GM19025 (cell line): Measurements from ENCODE around the gene PTBP3.
A peak's percentile ranks its signal among the peaks of the same experiment; 100 is the strongest.
"Not testable (repeated sequence)": the region's sequence is repeated elsewhere in the genome, so short reads cannot be mapped to it uniquely, and the experiment has no call there.

ENCODE experiments used
- ATAC-seq: cut with Tn5 transposase; IDR thresholded peaks from one replicate; pipeline ENCODE4 v1.9.1; 2021; ENCODE audit warnings: mild to moderate bottlenecking, low read depth, moderate library complexity; ENCODE audit not compliant: unreplicated experiment

Gene PTBP3

DNA sequence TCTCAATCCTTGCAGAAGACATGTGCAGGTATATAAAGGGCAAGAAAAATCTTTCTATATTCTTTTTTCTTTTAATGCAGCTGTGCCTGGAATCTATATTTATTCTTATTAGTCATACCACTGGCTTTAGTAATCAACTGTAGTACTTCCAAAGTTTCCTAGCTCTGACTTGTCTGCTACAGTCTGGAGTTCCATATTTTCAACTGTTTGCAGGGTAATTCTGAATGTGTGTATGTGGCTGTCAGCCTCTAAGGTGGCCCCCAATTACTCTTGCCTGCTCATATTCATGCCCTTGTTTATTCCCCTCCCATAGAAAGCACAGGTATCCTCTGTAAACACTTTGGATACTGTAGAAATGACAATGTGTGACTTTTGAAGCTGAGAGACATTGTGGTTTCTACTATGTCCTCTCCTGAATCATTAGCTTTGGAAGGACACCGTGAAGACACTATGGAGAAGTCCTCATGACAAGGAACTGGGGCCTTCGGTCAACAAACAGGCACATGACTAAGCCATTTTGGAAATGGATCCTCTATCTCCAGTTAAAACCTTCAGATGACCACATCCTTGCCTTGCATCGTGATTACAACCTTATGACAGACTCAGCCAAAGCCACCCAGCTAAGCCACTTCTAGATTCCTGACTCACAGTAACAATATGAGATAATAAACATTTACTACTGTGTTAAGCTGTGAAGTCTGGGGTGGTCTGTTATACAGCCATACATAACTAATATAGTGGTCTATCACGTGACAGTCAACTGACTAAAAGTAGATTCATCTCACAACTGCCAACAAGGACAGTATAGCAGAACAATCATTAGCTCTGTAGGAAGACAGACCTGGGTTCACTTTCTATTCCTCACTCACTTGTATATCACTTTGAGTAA, 108.8 kb downstream of the PTBP3 start:
- ATAC-seq: peak; percentile 68

GRCh38 chr9:112218908-112219307, 114.5 kb downstream of the PTBP3 start:
- ATAC-seq: peak; percentile 99

DNA sequence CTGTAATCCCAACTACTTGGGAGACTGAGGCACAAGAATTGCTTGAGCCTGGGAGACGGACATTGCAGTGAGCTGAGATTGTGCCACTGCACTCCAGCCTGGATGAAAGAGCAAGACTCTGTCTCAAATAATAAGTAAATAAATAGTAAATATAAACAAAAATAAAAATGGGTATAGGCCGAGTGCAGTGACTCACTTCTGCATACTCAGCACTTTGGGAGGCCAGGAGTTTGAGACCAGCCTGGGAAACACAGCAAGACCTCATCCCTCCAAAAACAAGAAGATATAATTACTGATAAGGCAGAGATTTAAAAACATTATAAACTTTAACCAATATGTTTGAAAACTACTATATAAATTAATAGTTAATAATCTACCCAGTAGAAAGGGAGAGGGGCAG, 120.5 kb downstream of the PTBP3 start:
- ATAC-seq: no peak

DNA sequence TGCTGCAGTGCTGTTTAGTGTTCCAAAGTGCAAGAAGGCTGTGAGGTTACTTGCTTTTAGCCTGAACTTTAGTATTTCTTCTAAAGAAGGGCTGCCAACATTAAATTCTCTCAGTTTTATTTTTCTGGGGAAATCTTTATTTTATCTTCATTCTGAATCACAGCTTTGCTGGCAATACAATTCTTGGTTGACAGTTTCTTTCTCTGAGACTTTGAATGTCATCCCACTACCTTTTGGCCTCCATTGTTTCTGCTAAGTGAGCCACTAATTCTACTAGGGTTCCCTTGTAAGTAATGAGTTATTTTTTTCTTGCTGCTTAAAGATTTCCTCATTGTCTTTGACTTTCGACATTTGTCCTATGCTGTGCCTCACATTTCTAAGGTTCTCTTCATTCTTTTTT, 126.0 kb downstream of the PTBP3 start:
- ATAC-seq: no peak

DNA sequence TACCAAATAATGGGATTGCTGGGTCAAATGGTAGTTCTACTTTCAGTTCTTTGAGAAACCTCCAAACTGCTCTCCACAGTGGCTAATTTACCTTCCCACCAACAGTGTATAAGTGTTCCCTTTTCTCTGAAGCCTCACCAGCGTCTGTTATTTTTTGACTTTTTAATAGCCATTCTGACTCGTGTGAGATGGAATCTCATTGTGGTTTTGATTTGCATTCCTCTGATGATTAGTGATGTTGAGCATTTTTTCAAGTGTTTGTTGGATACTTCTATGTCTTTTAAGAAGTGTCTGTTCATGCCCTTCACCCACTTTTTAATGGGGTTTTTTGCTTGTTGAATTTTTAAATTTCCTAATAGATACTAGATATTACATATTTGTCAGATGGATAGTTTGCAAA, 129.9 kb downstream of the PTBP3 start:
- ATAC-seq: no peak

- no peak for ATAC-seq
Measured at GRCh38 chr9:112200711-112201110, 132.7 kb downstream of the PTBP3 start.

DNA sequence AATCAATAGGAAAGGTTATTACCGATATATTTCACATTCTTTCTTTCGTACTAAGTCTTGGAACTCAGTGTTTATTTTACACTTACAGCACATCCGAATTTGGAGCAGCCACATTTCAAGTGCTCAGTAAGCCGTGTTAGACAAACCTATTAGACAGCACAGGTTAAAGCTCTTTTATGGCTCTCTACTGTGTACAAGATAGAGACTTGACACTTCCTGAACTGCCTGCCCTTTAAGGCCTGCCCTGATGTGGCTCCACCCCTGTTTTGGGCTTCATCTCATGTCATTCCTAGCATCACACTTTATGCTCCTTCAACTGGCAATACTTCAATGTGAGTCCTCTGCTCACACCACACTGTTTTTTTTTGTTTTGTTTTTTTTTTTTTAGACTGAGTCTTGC, 134.8 kb downstream of the PTBP3 start:
- no peak for ATAC-seq

GRCh38 chr9:112194969-112195431, 138.4 kb downstream of the PTBP3 start:
- no peak for ATAC-seq

- ATAC-seq: no peak
Measured at GRCh38 chr9:112193572-112194288, 139.7 kb downstream of the PTBP3 start.

DNA sequence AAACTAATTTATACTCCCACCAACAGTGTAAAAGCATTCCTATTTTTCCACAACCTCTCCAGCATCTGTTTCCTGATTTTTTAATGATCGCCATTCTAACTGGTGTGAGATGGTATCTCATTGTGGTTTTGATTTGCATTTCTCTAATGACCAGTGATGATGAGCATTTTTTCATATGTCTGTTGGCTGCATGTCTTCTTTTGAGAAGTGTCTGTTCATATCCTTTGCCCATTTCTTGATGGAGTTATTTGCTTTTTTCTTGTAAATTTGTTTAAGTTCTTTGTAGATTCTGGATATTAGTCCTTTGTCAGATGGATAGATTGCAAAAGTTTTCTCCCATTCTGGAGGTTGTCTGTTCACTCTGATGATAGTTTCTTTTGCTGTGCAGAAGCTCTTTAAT, 143.1 kb downstream of the PTBP3 start:
- not testable (repeated sequence) for ATAC-seq

- no peak for ATAC-seq
Measured at GRCh38 chr9:112188884-112189283, 144.5 kb downstream of the PTBP3 start.

- no peak for ATAC-seq
Measured at GRCh38 chr9:112187404-112187803, 146.0 kb downstream of the PTBP3 start.

DNA sequence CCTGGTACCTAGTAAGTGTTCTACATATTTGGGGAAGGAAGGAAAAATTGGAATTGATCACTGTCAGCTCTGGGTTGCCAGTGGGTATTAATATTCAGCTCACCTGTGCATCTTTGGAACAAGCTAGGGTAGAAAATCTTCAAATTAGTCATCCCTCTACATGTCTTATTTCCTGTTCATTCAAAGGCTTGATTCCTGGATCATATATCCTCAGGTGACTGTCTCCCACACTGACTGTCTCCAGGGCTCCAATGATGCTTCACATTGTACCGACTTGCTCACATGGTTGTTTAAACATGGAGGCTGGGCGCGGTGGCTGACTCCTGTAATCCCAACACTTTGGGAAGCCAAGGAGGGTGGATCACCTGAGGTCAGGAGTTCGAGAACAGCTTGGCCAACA, 146.7 kb downstream of the PTBP3 start:
- no peak for ATAC-seq

- no peak for ATAC-seq
Measured at GRCh38 chr9:112184946-112185345, 148.5 kb downstream of the PTBP3 start.

- ATAC-seq: no peak
Measured at GRCh38 chr9:112184221-112184620, 149.2 kb downstream of the PTBP3 start.

- ATAC-seq: no peak
Measured at GRCh38 chr9:112180387-112180881, 153.0 kb downstream of the PTBP3 start.

DNA sequence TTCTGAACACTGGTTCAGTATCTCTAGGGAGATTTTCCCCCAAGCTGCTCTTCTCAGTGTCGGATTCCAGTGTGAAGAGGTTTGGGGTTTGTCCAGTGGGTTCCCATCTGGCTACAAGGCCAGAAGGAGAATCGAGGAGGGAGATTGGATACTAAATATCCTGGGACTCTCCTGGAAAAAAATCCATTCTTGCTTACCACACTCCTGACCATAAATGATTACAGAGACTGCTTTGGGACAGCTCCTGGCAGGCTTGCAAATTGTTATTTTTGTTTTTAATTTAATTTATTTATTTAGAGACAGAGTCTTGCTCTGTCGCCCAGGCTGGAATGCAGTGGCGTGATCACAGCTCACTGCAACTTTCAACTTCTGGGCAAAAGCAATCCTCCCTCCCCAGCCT, 153.6 kb downstream of the PTBP3 start:
- ATAC-seq: no peak

DNA sequence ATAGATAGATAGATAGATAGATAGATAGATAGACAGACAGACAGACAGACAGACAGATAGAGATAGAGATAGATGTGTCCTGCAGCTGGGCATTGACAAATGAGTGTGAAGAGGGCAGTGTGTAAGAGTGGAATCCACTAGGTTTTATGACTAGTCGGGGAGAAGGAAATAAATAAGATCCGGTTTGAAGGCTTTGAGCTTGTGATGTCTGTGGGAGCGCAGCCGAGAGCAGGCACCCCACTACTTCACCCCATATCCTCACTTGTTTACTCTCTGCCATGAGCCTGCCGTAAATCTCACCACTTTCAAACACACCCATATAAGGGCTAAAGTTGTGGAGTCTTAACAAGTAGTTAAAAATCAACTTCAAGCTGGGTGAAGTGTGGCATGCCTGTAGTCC, 156.9 kb downstream of the PTBP3 start:
- ATAC-seq: no peak

DNA sequence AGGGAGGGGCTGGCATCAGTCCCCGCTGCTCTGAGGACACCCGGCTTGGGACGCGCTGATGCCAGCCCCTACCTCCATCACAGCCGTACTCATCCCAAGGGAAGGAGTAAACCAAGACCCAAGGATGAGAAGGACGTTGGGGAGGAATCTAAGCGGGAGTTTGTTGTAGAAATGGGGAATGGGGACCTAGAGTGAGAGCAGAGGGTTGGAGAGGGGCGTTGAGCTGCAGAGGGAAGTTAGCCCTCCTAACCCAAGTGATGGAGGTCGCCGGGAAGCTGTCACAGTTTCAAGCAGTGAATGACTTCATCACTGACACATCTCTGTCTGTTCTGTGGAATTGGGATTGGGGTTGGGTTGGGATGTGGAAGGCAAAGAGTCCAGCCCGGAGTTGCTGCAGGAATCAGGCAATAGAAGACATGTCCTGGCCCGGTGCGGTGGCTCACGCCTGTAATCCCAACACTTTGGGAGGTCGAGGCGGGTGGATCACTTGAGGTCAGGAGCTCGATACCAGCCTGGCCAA, 157.6 kb downstream of the PTBP3 start:
- no peak for ATAC-seq

GRCh38 chr9:112174965-112175795, 158.2 kb downstream of the PTBP3 start, which contains the start of gene SUSD1:
Gene SUSD1 (minus strand): TSS chr9:112175297. CDS start chr9:112175235, 62 bp downstream.
- peak; percentile 51 for ATAC-seq
